UCSD-AML1 (cell line): ENCODE measurements around the gene RAD18.

Source experiments
- DNase-seq: peaks from one replicate; lab custom pipeline; 2025; ENCODE audit not compliant: unreplicated experiment; lab: John Stamatoyannopoulos, UW

RAD18 gene

DNA sequence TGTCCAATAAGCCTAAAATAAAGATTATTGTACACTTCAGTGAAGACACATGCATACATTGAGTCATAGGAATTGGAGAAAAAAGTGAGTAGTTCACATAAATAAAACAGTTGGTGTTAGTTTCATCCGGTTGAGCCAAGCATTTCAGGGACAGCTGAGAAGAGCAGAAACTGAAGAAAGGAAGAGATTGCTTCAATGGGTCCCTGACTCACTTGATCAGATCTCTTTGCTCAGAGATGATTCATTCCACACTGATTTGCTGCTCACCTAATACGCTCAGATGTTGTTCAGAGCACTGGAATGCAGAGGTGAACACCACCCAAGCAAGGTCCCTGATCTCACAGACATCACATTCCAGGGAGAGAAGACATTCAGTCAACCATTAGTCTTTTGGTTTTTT is 93.7 kb downstream of the RAD18 start:
- DNase-seq = no peak

DNA sequence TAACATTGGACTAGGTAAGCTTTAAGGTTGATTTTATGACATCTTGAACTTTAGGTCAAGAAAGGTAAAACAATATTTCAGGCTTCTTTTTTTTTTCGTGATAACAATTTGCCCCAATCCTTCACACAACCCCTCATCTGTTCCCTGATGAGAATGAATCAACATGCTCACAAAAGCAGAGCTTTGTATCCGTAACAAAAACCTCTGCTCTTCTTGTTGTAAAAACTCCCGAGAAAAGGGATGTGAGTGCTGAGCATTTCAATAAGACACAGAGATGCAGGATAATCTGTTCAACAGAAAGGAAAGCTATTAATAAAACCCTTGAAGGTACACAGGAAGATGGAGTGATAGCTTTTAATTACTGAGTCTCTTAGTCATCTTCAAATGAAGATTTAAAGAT is 94.3 kb downstream of the RAD18 start:
- DNase-seq = no peak

GRCh38 chr3:8867646-8868045 is 95.6 kb downstream of the RAD18 start:
- no peak for DNase-seq

GRCh38 chr3:8865697-8866096 is 97.6 kb downstream of the RAD18 start:
- DNase-seq = no peak

DNA sequence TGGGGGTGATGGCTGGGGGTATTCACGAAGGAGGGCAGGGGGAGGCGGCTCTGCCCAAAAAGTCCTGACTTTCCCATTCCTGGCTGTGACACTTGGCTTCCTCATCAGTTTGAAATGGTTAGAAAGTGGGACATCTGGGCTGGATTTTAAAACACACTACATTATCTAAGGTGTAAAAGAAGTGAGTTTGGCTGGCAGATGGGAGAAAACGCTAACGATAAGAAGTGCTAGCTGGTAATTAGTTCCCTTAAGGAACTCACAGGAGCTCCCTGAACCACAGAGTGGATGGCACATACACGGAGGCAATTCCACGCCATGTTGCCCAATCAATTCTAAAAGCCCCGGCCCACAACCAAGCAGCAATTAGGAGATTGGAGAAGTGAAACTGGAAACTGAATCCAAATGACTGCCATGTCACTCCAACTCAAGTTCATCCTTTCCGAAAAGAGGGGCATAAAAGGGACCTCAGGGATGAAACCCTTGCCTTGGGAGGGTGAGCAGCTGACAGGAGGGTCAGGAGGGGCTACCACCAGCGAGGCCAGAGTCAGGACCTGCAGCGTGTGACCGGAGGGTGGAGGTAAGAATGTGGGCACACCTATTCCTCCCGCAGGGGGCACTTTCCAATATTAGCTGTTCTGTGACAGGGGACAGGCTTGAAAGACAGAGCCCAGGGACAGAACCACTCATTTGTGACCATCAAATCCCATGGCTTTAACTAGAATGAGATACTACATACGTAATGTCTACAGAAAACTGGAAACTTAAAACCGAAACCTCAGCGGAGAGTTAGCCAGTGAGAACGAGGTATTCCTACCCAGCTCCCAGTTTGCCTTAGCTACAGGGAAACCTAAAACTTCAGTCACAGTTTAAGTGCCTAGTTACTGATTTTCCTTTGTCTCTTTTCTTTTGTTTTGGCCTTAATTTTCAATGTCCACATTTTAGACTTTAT is 98.6 kb downstream of the RAD18 start:
- no peak for DNase-seq

GRCh38 chr3:8863891-8864290 is 99.4 kb downstream of the RAD18 start:
- no peak for DNase-seq

GRCh38 chr3:8857720-8858367 is 105.4 kb downstream of the RAD18 start:
- DNase-seq = no peak

DNA sequence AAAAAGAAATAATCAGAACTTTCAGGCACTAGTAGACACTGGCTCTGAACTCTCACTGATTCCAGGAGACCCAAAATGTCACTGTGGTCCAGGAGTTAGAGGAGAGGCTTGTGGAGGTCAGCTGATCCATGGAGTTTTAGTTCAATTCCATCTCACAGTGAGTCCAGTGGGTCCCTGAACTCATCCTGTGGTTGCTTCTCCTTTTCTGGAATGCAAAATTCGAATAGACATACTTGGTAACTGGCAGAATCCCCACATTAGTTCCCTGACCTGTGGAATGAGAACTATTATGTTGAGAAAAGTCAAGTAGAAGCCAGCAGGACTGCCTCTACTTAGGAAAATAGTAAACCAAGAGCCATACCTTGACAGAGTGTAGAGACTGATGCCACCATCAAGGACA is 106.6 kb downstream of the RAD18 start:
- DNase-seq = no peak

DNA sequence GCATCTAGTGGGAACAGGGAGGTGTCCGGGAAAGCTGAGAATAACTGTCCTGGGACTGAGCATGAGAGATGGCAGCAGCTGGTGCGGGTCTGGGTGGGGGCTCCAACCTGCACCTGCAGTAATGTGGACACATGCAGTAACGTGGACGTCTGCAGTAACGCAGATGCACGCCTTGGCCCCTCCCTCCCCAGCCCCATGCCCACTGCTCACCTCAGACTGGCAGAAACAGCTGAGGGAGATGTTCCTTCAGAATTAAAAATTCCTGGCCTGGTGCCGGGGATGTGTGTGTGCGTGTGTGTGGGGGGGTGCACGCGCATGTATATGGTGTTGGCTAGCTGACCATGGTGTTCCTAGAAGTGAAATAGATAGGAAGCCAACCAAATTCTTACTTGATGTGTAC is 107.2 kb downstream of the RAD18 start:
- no peak for DNase-seq

DNA sequence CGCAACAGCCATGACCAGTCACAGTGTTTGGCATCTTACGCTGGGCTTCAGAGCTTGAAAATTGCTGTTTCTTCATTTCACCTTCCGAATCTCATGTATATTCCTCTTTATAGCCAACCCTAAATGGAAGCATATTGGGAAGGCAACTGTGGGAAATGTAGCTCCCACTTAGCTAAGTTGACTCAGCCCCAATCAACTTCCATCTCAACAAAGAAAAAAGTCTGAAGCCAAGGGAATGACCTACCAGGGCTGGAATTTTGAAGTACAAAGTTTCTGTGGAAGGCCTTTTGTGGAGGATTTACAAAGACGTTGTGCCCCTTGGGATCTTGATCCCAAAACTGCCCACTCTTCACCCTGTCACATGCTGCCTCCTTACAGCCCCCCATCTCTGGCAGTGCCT is 108.6 kb downstream of the RAD18 start:
- no peak for DNase-seq

GRCh38 chr3:8853081-8853480 is 110.2 kb downstream of the RAD18 start:
- no peak for DNase-seq

DNA sequence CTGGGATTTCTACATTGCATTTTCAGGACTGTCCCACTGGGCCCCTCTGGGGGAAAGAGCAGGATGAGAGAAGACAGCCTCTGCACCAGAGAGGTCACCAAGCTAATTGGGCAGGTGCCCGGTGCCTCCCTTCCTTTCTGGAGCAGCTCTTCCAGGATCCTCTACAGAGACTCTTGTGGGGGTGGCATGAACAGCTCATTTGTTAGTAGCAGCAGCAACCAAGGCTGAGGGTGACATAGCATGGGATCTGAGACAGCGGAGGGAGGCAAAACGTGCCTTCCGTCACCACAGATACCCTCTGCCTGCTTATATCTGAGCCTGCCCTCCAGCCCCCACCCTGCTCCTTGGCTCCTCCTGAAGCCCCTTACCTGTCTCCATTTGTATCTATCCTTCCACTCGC is 110.8 kb downstream of the RAD18 start:
- no peak for DNase-seq

DNA sequence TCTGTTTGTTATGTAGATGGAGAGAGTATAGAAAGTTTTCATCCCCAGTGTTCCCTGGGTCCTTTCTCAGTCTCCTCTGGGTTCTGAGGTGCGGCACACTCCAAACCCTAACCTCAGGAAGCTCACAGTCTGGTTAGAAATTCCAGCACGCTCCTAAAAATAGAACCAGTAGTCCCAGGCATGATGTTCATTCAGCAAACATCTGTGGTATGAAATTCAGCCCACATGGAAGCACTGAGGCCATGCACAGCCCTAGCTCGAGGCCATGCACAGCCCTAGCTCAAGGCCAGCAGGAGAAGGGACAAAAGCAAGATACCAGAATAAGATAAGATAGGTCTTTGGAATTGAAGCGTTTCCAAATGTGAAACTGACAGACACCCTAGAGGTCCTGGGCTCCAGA is 111.6 kb downstream of the RAD18 start:
- DNase-seq = no peak

DNA sequence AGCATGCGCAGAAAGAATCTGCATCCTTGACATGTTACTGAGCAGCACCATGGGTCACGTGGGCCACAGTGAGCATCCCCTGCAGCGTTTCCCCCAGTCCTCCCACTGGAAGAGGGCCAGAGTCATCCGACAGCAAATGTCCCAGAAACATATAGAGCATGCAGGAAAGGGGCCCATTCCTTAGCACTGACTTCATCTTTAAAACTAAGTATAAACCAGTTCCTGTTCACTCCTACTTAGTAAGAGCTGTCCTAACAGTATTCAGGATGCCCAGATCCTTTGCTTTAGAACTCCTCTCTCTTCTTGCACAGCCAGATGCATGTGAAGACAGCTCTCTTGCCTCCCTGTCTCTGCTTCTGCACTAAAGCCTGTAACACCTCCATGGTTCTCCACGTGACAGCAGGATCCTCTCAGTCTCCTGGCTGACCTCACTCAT is 114.6 kb downstream of the RAD18 start:
- DNase-seq = no peak

- no peak for DNase-seq
Measured at GRCh38 chr3:8847317-8847716, 116.0 kb downstream of the RAD18 start.

- DNase-seq = no peak
Measured at GRCh38 chr3:8846176-8846575, 117.1 kb downstream of the RAD18 start.

DNA sequence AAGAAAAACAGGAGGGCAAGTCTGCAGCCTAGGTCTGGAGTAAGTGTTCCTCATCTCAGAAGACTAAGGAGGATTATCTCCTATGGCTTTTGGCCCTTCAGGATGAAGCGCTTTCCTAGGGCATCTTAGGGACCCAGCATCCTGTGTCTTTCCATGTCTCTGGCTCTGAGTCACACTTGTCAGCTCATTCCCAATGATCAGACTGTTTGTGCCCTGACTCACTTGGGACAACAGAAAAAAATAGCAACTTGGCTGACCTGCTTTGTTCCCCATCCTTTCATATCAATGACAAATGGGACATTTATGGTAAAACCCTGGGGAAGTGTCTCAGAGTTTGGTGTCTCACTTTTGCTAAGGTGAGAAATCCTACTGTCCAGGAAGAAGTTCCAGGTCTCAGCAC is 117.6 kb downstream of the RAD18 start:
- no peak for DNase-seq

DNA sequence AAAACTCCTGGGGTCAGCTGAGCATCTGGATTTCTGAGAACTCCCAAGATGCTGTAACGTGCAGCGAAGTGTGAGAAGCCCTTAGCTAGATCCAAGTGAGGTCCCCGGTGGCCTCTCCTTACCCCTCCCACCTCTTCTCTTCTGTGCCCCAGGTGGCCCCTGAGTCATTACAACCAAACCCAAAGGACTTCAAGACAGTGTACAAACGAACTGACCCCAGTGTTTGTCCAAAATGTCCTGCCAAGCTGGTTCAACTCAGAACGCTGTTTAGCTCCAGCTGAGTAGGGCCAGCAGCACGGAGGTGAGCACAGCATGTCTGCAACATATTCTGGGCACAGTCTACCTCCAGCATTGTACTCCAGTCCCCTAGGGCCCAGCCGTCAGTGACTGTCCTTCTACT is 119.9 kb downstream of the RAD18 start:
- no peak for DNase-seq

DNA sequence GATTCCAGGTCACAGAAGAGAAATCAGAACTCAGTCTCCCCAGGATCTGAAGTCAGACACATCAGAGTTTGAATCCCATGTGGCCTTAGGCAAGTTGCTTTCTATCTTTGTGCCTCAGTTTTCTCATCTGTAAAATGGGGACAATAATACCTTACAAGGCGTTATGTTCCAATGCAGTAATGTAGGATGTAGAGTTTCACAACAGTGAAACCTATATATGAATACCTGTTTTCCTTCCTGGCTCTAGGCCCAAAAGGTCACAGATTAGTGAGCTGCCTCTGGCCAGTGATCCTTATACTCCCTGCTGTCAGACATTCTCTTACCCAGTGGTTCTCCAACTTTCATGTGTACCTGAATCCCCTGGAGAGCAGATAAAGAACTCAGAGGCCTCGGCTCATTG is 121.0 kb downstream of the RAD18 start:
- no peak for DNase-seq

- DNase-seq = no peak
Measured at GRCh38 chr3:8841472-8841871, 121.8 kb downstream of the RAD18 start.

DNA sequence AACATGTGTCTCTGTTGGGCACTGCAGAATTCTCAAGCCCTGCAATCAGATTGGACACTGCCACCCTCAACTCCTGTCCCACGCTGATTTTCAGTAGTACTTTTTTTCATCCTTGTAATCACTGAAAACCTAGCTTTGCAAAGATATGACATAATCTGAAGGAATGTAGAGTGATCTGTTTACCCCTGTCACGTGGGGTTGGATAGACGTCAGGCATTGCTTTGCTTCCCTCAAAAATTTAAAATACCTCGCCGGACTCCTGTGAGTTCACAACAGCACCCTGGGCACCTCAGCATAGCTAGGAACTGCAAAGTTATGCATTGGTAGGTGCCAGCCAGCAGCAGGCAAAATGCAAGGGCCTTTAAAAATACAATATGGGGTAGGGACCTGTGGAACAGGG is 122.7 kb downstream of the RAD18 start:
- no peak for DNase-seq

GRCh38 chr3:8839607-8840325 is 123.5 kb downstream of the RAD18 start:
- DNase-seq = no peak
